K562 (cell line): Measurements from ENCODE around the gene PREP. TPM values are rescaled to one million over a fixed set of nuclear protein-coding genes. Genes with fewer than 3 reads are reported as not detected.
A peak's percentile ranks its signal among the peaks of the same experiment; 100 is the strongest.

ENCODE experiments used
- ATF7 ChIP-seq: fragments of 450-650 bp; IDR thresholded peaks from 2 replicates; pipeline ENCODE4 v1.7.1; 2014; ENCODE audit warnings: mild to moderate bottlenecking, moderate library complexity
- DNMT1 ChIP-seq: fragments of 450-650 bp; IDR thresholded peaks from 2 replicates; pipeline ENCODE4 v1.6.1; 2016; ENCODE audit warnings: antibody characterized with exemption, mild to moderate bottlenecking
- KLF1 ChIP-seq: fragments of 450-650 bp; IDR thresholded peaks from 2 replicates; pipeline ENCODE4 v1.6.1; 2016; ENCODE audit warnings: missing genetic modification characterization, missing compliant biosample characterization
- KLF10 ChIP-seq: fragments of 250-450 bp; sonication (Bioruptor Pico); IDR thresholded peaks from 2 replicates; pipeline ENCODE4 v1.6.1; 2021; ENCODE audit warnings: matching md5 sums
- LCOR ChIP-seq: sonication (generic); formaldehyde crosslinking; IDR thresholded peaks from 2 replicates; pipeline ENCODE4 v1.8.0; 2022; ENCODE audit warnings: mild to moderate bottlenecking, missing genetic modification reagents
- MTF1 ChIP-seq: fragments of 250-450 bp; sonication (Bioruptor Pico); IDR thresholded peaks from 2 replicates; pipeline ENCODE4 v1.9.0; 2021; ENCODE audit warnings: moderate library complexity, mild to moderate bottlenecking, inconsistent platforms, borderline replicate concordance
- NR1H2 ChIP-seq: sonication (generic); formaldehyde crosslinking; IDR thresholded peaks from 2 replicates; pipeline ENCODE4 v1.4.0; 2020; ENCODE audit warnings: mild to moderate bottlenecking, missing genetic modification reagents
- PURB ChIP-seq: sonication (generic); formaldehyde crosslinking; IDR thresholded peaks from 2 replicates; pipeline ENCODE4 v1.9.0; 2021; ENCODE audit warnings: low read depth, mild to moderate bottlenecking, missing genetic modification reagents
- TEAD4 ChIP-seq, 2 experiments: sonication (generic) in 1 of 2; formaldehyde crosslinking in 1 of 2; IDR thresholded peaks; 2 replicates each; pipeline versions ENCODE4 v1.6.1 to v1.8.0; 2012 to 2022; ENCODE audit warnings: borderline replicate concordance in 1 of 2, inconsistent platforms in 1 of 2, low read length in 1 of 2, mild to moderate bottlenecking in 1 of 2, missing genetic modification reagents in 1 of 2
- TGIF2 ChIP-seq: sonication (generic); formaldehyde crosslinking; IDR thresholded peaks from 2 replicates; pipeline ENCODE4 v1.8.1; 2022; ENCODE audit warnings: mild to moderate bottlenecking, missing genetic modification reagents, moderate library complexity
- polyA plus RNA-seq, 8 experiments: library from polyadenylated mRNA; depleted of rRNA in 4 of 8; stranded (reverse) in 5 of 8; unstranded in 3 of 8; fragments of >200 nt; fragmentation: Nextera tagmentation in 2 of 8; fragmentation: Illumina TruSeq in 1 of 8; extraction: Ambion mirVana in 2 of 8; extraction: Trizol in 1 of 8; gene quantifications; 2 replicates each; pipeline versions ENCODE4 v1.2.1 to v1.2.3, GENCODE V29; 2011 to 2014; ENCODE audit warnings: inconsistent platforms in 1 of 8, missing spikeins in 1 of 8
- total RNA-seq, 7 experiments: library from RNA; depleted of rRNA in 6 of 7; stranded (reverse); fragments of >200 nt in 6 of 7; fragmentation: Illumina TruSeq in 2 of 7; extraction: Trizol in 2 of 7; gene quantifications; 2 replicates each; pipeline versions ENCODE4 v1.2.1 to v1.2.3, GENCODE V29; 2011 to 2021; ENCODE audit warnings: low replicate concordance in 1 of 7
- TF ChIP-seq, protein P1 (sequence below): sonication (generic); formaldehyde crosslinking; IDR thresholded peaks from 2 replicates; pipeline ENCODE4 v1.8.1; 2023; ENCODE audit warnings: mild to moderate bottlenecking, missing genetic modification reagents
- TF ChIP-seq, protein P2 (sequence below): IDR thresholded peaks from 2 replicates; pipeline ENCODE4 v1.6.1; 2011; ENCODE audit warnings: borderline replicate concordance, low read depth, mild to moderate bottlenecking, moderate library complexity, low read length; ENCODE audit not compliant: insufficient read depth, poor library complexity, severe bottlenecking
- TF ChIP-seq, protein P3 (sequence below): fragments of 250-450 bp; sonication (Bioruptor Pico); IDR thresholded peaks from 2 replicates; pipeline ENCODE4 v1.6.1; 2021; ENCODE audit warnings: mild to moderate bottlenecking
- TF ChIP-seq, protein P4 (sequence below): fragments of 250-450 bp; sonication (Bioruptor Pico); IDR thresholded peaks from 2 replicates; pipeline ENCODE4 v1.5.0; 2021
- TF ChIP-seq, protein P5 (sequence below): fragments of 250-450 bp; sonication (Bioruptor Pico); IDR thresholded peaks from 2 replicates; pipeline ENCODE4 v1.5.0; 2022; ENCODE audit warnings: mild to moderate bottlenecking

PREP gene
- total and polyA plus RNA-seq, 9 of the 15 experiments (the other 6 are each of a cell fraction or from before 2014, with no cell fraction given) = 14.1 to 60.8 (median 28.3) TPM

DNA sequence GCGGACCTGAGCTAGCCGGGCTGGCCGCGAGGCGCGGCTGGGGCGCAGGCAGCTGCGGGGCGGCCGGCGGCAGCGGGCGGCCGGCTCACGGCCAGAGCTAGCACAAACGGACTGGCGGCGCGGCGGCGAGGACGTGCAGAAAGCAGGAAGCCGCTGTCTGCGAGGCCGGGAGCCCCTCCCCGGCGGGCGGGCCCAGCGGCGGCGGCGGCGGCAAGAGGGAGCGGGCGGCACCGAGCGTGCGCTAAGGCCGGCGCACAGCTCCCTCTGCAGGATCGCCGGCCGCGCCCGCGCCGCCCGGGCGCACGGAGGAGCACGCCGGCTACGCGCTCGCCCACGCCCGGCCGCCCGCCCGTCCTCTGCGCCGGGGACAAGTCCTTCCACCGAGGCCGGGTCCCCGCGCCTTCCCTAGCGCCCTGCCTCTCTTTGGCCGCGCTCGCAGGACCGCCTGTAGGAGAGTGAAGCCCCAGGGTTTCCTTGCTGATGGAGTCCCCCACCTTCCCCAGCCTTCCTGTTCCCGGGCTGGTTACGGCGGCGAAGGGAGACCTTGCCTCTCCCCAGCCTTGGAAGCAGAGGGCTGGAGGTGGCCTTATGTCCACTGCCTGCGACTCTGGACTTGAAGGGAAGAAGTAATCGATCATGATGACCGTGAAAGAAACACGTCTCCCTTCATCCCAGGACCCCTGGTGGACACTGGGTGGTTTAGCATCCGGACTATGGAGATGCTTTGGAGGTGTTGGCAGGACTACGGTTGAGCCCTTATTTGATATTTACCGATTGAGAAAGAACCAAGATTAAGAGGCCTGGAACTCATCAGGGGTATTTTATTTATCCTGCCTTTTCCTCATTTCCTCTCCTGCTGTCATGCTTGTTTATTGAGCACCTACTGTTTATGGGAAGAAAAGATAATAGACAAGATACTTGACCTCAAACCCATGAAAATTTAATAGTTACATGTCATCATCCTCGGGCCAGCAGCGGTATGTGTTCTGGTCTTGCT, at the start of gene PREP (continued):
- TF ChIP-seq, protein P1, sequence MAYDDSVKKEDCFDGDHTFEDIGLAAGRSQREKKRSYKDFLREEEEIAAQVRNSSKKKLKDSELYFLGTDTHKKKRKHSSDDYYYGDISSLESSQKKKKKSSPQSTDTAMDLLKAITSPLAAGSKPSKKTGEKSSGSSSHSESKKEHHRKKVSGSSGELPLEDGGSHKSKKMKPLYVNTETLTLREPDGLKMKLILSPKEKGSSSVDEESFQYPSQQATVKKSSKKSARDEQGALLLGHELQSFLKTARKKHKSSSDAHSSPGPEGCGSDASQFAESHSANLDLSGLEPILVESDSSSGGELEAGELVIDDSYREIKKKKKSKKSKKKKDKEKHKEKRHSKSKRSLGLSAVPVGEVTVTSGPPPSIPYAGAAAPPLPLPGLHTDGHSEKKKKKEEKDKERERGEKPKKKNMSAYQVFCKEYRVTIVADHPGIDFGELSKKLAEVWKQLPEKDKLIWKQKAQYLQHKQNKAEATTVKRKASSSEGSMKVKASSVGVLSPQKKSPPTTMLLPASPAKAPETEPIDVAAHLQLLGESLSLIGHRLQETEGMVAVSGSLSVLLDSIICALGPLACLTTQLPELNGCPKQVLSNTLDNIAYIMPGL (CRISPR knock-in tag) = 0 out of 2 replicates have a peak, but pooled peaks have one; percentile 54
- TF ChIP-seq TEAD4 (IDR thresholded peaks at IDR 0.05; ENCODE audit: low read length) (no peak), TEAD4 (CRISPR knock-in tag; IDR thresholded peaks at IDR 0.05; ENCODE audit: borderline replicate concordance) (no peak), KLF1 (no peak), NR1H2 (CRISPR knock-in tag) (no peak), KLF10 (CRISPR knock-in tag) (no peak), PURB (no peak), LCOR (CRISPR knock-in tag) (no peak), MTF1 (no peak), TGIF2 (CRISPR knock-in tag) (no peak), ATF7 (no peak; the same call in 1 of the 2 replicates), DNMT1 (no peak)
- TF ChIP-seq, protein P2, sequence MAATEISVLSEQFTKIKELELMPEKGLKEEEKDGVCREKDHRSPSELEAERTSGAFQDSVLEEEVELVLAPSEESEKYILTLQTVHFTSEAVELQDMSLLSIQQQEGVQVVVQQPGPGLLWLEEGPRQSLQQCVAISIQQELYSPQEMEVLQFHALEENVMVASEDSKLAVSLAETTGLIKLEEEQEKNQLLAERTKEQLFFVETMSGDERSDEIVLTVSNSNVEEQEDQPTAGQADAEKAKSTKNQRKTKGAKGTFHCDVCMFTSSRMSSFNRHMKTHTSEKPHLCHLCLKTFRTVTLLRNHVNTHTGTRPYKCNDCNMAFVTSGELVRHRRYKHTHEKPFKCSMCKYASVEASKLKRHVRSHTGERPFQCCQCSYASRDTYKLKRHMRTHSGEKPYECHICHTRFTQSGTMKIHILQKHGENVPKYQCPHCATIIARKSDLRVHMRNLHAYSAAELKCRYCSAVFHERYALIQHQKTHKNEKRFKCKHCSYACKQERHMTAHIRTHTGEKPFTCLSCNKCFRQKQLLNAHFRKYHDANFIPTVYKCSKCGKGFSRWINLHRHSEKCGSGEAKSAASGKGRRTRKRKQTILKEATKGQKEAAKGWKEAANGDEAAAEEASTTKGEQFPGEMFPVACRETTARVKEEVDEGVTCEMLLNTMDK = peak; percentile 93
- TF ChIP-seq, protein P3, sequence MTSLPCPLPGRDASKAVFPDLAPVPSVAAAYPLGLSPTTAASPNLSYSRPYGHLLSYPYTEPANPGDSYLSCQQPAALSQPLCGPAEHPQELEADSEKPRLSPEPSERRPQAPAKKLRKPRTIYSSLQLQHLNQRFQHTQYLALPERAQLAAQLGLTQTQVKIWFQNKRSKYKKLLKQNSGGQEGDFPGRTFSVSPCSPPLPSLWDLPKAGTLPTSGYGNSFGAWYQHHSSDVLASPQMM (CRISPR knock-in tag) = no peak
- TF ChIP-seq, protein P4, sequence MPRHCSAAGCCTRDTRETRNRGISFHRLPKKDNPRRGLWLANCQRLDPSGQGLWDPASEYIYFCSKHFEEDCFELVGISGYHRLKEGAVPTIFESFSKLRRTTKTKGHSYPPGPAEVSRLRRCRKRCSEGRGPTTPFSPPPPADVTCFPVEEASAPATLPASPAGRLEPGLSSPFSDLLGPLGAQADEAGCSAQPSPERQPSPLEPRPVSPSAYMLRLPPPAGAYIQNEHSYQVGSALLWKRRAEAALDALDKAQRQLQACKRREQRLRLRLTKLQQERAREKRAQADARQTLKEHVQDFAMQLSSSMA (CRISPR knock-in tag) = no peak
- TF ChIP-seq, protein P5, sequence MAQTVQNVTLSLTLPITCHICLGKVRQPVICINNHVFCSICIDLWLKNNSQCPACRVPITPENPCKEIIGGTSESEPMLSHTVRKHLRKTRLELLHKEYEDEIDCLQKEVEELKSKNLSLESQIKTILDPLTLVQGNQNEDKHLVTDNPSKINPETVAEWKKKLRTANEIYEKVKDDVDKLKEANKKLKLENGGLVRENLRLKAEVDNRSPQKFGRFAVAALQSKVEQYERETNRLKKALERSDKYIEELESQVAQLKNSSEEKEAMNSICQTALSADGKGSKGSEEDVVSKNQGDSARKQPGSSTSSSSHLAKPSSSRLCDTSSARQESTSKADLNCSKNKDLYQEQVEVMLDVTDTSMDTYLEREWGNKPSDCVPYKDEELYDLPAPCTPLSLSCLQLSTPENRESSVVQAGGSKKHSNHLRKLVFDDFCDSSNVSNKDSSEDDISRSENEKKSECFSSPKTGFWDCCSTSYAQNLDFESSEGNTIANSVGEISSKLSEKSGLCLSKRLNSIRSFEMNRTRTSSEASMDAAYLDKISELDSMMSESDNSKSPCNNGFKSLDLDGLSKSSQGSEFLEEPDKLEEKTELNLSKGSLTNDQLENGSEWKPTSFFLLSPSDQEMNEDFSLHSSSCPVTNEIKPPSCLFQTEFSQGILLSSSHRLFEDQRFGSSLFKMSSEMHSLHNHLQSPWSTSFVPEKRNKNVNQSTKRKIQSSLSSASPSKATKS (CRISPR knock-in tag) = no peak
